GM12878 (cell line): ENCODE data around the gene GRK6. TPM values are rescaled to one million over a fixed set of nuclear protein-coding genes. Genes with fewer than 3 reads are reported as not detected.

ENCODE experiments used
- ATAC-seq: fragments of 200-7000 bp; cut with Tn5 transposase; 3 replicates; pipeline ENCODE4 v1.9.1; 2020; ENCODE audit warnings: mild to moderate bottlenecking, moderate library complexity
- BruUV-seq: library from RNA; stranded (reverse); fragments of 400-500 nt; replicated peaks from 2 replicates; lab custom pipeline; 2021; lab: Mats Ljungman, UMichigan
- CTCF ChIA-PET: fragments of 300-600 bp; sonication (Branson Sonifier 250); formaldehyde crosslinking; extraction: SDS; loops from one replicate; lab custom pipeline; 2021; ENCODE audit warnings: inconsistent platforms; lab: Yijun Ruan, JAX
- POLR2A ChIA-PET: fragments of 350-600 bp; formaldehyde crosslinking; extraction: SDS; loops from one replicate; lab custom pipeline; 2021; ENCODE audit warnings: inconsistent platforms; lab: Charles Lee
- RAD21 ChIA-PET: fragments of 300-600 bp; sonication (Branson Sonifier 250); formaldehyde crosslinking; loops from one replicate; lab custom pipeline; 2023; ENCODE audit warnings: antibody characterized with exemption; ENCODE audit not compliant: unreplicated experiment; lab: Charles Lee
- SMC1A ChIA-PET: fragments of 300-600 bp; sonication (Branson Sonifier 250); formaldehyde crosslinking; loops from one replicate; lab custom pipeline; 2023; ENCODE audit not compliant: unreplicated experiment, uncharacterized antibody; lab: Charles Lee
- DNase-seq: peaks from one replicate; pipeline ENCODE4 v3.0.0-alpha.2; 2011; ENCODE audit warnings: low read depth, low spot score
- FAIRE-seq: peaks from 3 replicates; lab custom pipeline; 2011; peaks lifted over from hg19 to GRCh38; lab: Jason Lieb, UNC
- H2AFZ ChIP-seq: 2 replicates; pipeline ENCODE4 v1.6.0; 2011; ENCODE audit warnings: low read depth, low read length, control low read depth; ENCODE audit not compliant: control insufficient read depth
- H3K27ac ChIP-seq: 2 replicates; pipeline ENCODE4 v1.5.1; 2011; ENCODE audit warnings: control low read depth; ENCODE audit not compliant: control insufficient read depth, insufficient read depth
- H3K27me3 ChIP-seq, 2 experiments: replicated peaks in 1 of 2; 2 replicates each; pipeline versions ENCODE4 v1.6.0 to v1.6.1; 2011; ENCODE audit warnings: low read length in 1 of 2; ENCODE audit not compliant: control insufficient read depth in 2 of 2, insufficient read depth in 2 of 2
- H3K36me3 ChIP-seq, 2 experiments: 2 replicates each; pipeline ENCODE4 v1.5.1; 2011; ENCODE audit warnings: low read length in 1 of 2; ENCODE audit not compliant: control insufficient read depth in 2 of 2, insufficient read depth in 2 of 2
- H3K4me1 ChIP-seq: 2 replicates; pipeline ENCODE4 v1.6.1; 2011; ENCODE audit warnings: mild to moderate bottlenecking, low read length, moderate library complexity, mixed read lengths; ENCODE audit not compliant: control insufficient read depth, insufficient read depth
- H3K4me2 ChIP-seq: 2 replicates; pipeline ENCODE4 v1.6.0; 2011; ENCODE audit warnings: control low read depth; ENCODE audit not compliant: control insufficient read depth, insufficient read depth
- H3K4me3 ChIP-seq: fragments of 200-600 bp; sonication (generic); 2 replicates; pipeline ENCODE4 v1.5.1; 2016
- H3K79me2 ChIP-seq: 2 replicates; pipeline ENCODE4 v1.6.0; 2011; ENCODE audit warnings: low read length; ENCODE audit not compliant: control insufficient read depth, insufficient read depth
- H3K9ac ChIP-seq: 2 replicates; pipeline ENCODE4 v1.8.0; 2011; ENCODE audit warnings: low read length, control low read depth, mixed read lengths; ENCODE audit not compliant: control insufficient read depth, insufficient read depth
- H3K9me3 ChIP-seq: replicated peaks from 3 replicates; pipeline ENCODE4 v1.5.1; 2011; ENCODE audit warnings: mild to moderate bottlenecking, low read length; ENCODE audit not compliant: control insufficient read depth, insufficient read depth
- H4K20me1 ChIP-seq: 2 replicates; pipeline ENCODE4 v1.6.0; 2011; ENCODE audit not compliant: control insufficient read depth, insufficient read depth
- BCLAF1 ChIP-seq: fragments of 450-650 bp; IDR thresholded peaks from 2 replicates; pipeline ENCODE4 v1.6.1; 2017; ENCODE audit warnings: antibody characterized with exemption, mild to moderate bottlenecking, moderate library complexity
- CREB1 ChIP-seq: IDR thresholded peaks from 2 replicates; pipeline ENCODE4 v1.6.1; 2012; ENCODE audit warnings: low read depth, mild to moderate bottlenecking, inconsistent platforms
- EP300 ChIP-seq, 2 experiments: fragments of 150-350 bp in 1 of 2; IDR thresholded peaks; 2 replicates each; pipeline ENCODE4 v1.6.1; 2011 to 2012; ENCODE audit warnings: low read depth in 2 of 2, low read length in 2 of 2, borderline replicate concordance in 1 of 2, improper control_type of control experiment in 1 of 2, inconsistent platforms in 1 of 2; ENCODE audit not compliant: control insufficient read depth in 1 of 2
- ESRRA ChIP-seq: IDR thresholded peaks from 2 replicates; pipeline ENCODE4 v1.6.1; 2012; ENCODE audit warnings: mild to moderate bottlenecking, low read length, improper control_type of control experiment
- LARP7 ChIP-seq: fragments of 450-650 bp; IDR thresholded peaks from 2 replicates; pipeline ENCODE4 v1.6.1; 2017; ENCODE audit warnings: mild to moderate bottlenecking
- MAX ChIP-seq: IDR thresholded peaks from 2 replicates; pipeline ENCODE4 v1.6.1; 2012; ENCODE audit warnings: low read depth, low read length, improper control_type of control experiment
- POLR2AphosphoS5 ChIP-seq: IDR thresholded peaks from 2 replicates; pipeline ENCODE4 v1.6.1; 2011; ENCODE audit warnings: mild to moderate bottlenecking, low read length, inconsistent platforms
- PRDM15 ChIP-seq: fragments of 450-650 bp; formaldehyde crosslinking; IDR thresholded peaks from 2 replicates; pipeline ENCODE4 v1.4.0; 2020; ENCODE audit warnings: mild to moderate bottlenecking, moderate library complexity
- SMARCA5 ChIP-seq: fragments of 450-650 bp; IDR thresholded peaks from 2 replicates; pipeline ENCODE4 v1.6.1; 2017; ENCODE audit warnings: mild to moderate bottlenecking
- SUPT20H ChIP-seq: IDR thresholded peaks from 2 replicates; pipeline ENCODE4 v1.6.1; 2011; ENCODE audit warnings: low read depth, mild to moderate bottlenecking, low read length, moderate library complexity, borderline replicate concordance; ENCODE audit not compliant: control insufficient read depth
- TBL1XR1 ChIP-seq: IDR thresholded peaks from 2 replicates; pipeline ENCODE4 v1.6.1; 2012; ENCODE audit warnings: low read depth, low read length, improper control_type of control experiment
- TCF7 ChIP-seq: IDR thresholded peaks from 2 replicates; pipeline ENCODE4 v1.6.1; 2014; ENCODE audit warnings: antibody characterized with exemption, borderline replicate concordance
- ZNF592 ChIP-seq: fragments of 450-650 bp; IDR thresholded peaks from 2 replicates; pipeline ENCODE4 v1.6.1; 2017; ENCODE audit warnings: mild to moderate bottlenecking, moderate library complexity
- WGBS: methylation state at CpG from one replicate; pipeline ENCODE4 v1.1.6; 2016; ENCODE audit warnings: low lambda C conversion rate; ENCODE audit not compliant: insufficient replicate concordance, insufficient coverage; ENCODE audit errors: missing lambda C conversion rate; 5-methylcytosine and 5-hydroxymethylcytosine counted together
- in situ Hi-C: fragments of 300-500 bp; cut with MboI; formaldehyde crosslinking; loops from 9 replicates; pipeline ENCODE4 v1.14.3; 2018; ENCODE audit warnings: mixed read lengths
- intact Hi-C: fragments of 100-400 bp; cut with micrococcal nuclease; formaldehyde crosslinking; loops from one replicate; pipeline ENCODE4 v1.14.2; 2022; ENCODE audit not compliant: unreplicated experiment
- polyA plus RNA-seq, 11 experiments: library from polyadenylated mRNA; depleted of rRNA in 4 of 11; unstranded in 6 of 11; stranded (reverse) in 5 of 11; fragments of >200 nt; fragmentation: Nextera tagmentation in 4 of 11; fragmentation: Illumina TruSeq in 1 of 11; extraction: Ambion mirVana in 4 of 11; extraction: Trizol in 1 of 11; gene quantifications; 1 replicate in 1 of 11; 2 replicates in 10 of 11; pipeline versions ENCODE4 v1.2.1 to v1.2.3, GENCODE V29; 2011 to 2016; ENCODE audit warnings: inconsistent platforms in 2 of 11, missing spikeins in 2 of 11, low read depth in 1 of 11
- total RNA-seq, 4 experiments: library from RNA; depleted of rRNA in 3 of 4; stranded (reverse); fragments of >200 nt in 3 of 4; fragmentation: Illumina TruSeq in 1 of 4; extraction: Trizol in 1 of 4; gene quantifications; 2 replicates each; pipeline versions ENCODE4 v1.2.1 to v1.2.3, GENCODE V29; 2013 to 2021

Gene GRK6
- total and polyA plus RNA-seq, 10 of the 15 experiments (the other 5 are each of a cell fraction or from before 2014, with no cell fraction given), result 0.79 to 124 (median 41.6) TPM

- no TSS peak for BruUV-seq
- Histone ChIP-seq H3K79me2 (no peaks in the 10 kb centered on the region), H3K4me2 (no peak overlapping the region), H3K27me3 (no peaks in the 10 kb centered on the region), H3K4me1 (no peaks in the 10 kb centered on the region), H3K4me3 (no peak overlapping the region), H4K20me1 (no peaks in the 10 kb centered on the region), H3K27ac (no peak overlapping the region), H3K9me3 (no peaks in the 10 kb centered on the region), H3K36me3 (peaks cover 0 to 4% of the 10 kb centered on the region in 2 experiments; a peak in 2 of 4 replicates), H3K9ac (no peak overlapping the region), H2AFZ (no peak overlapping the region)
- in situ Hi-C loops, result no loop called here
- ChIA-PET POLR2A (no interaction called here), RAD21 (no interaction called here), CTCF (no interaction called here), SMC1A (no interaction called here)
- ATAC-seq, result no peak
- intact Hi-C loops, result no loop called here
- no peak for FAIRE-seq
- 98% methylated on average over 3 of the region's 3 CpGs for WGBS
- DNase-seq, result no peak
- TF ChIP-seq ZNF592 (no peak), SMARCA5 (no peak), TCF7 (no peak), MAX (no peak), SUPT20H (no peak), PRDM15 (no peak), POLR2AphosphoS5 (no peak), BCLAF1 (no peak), TBL1XR1 (no peak), EP300 (IDR thresholded peaks at IDR 0.05; ENCODE audit: borderline replicate concordance in 1 of 2, control insufficient read depth in 1 of 2, low read depth in 2 of 2, low read length in 2 of 2) (no peak), LARP7 (no peak), ESRRA (no peak), CREB1 (no peak)
These were observed 59.8 kb downstream of the GRK6 start for GRCh38 chr5:177486256-177486655.
